Measurements from ENCODE around the gene KDM8.

Gene KDM8

DNA sequence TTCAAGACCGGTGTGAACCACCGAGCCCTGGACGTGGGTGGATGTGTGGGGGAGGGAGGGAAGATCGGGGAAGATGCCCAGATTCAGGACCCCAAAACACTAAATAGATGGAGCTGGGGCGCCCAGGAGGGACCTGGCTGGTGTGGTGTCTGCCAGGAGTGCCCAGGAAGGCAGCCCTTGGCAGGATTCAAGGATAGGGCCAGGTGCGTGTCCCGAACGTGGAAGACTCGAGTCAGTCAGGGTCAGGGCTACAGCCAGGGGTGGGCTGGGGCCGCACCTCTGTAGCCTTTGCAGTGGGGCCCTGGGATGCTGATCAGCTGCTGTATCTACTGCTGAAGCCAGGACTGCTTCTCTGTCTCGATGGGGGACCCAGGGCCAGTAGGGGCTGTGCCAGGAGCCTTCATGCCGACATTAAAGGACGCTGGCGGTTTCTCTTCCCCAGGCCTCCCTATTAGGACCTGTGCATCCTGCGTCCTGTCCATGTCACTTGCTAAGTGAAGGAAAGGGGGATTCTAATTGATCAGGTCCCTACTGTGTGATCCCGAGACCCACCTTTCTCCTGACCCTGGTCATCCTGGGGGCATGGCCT, 13.1 kb downstream of the KDM8 start:
- no peaks in the 10 kb centered on the region for H3K79me2 ChIP-seq (ENCODE audit: control insufficient read depth, insufficient read depth, low read length, unreplicated experiment)
- no peak overlapping the region for H2AFZ ChIP-seq (ENCODE audit: low read length, unreplicated experiment)
- no peaks in the 10 kb centered on the region for H3K4me1 ChIP-seq (ENCODE audit: control insufficient read depth, insufficient read depth, low read length, unreplicated experiment)
- no peaks in the 10 kb centered on the region for H3K36me3 ChIP-seq (ENCODE audit: insufficient read depth, low read length)
- no peak overlapping the region for H3K27ac ChIP-seq (ENCODE audit: low read depth, low read length)
- H3K4me3 ChIP-seq (ENCODE audit: low read depth, low read length): no peak overlapping the region
- H3K27me3 ChIP-seq (ENCODE audit: insufficient read depth, low read length): no peaks in the 10 kb centered on the region

DNA sequence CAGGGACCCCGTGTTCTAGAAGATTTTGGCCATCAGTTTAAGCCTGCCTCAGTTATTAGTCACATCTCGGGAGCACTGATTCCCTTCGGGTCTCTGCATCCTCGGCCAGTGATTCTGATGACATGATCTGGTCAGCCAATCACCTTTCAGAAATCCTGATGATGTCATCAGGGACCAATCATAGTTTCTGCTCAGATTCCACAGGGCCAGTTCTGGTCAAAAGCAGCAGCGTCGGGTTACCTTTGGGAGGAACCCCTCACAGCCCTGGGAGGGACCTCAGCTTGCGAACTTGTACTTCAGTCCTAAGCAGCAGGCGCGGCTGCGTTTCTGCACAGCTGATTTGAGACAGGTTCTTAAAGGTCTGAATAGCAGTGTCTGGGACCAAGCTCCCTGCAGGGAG, 13.9 kb downstream of the KDM8 start:
- Histone ChIP-seq H3K36me3 (ENCODE audit: insufficient read depth, low read length) (no peaks in the 10 kb centered on the region), H3K27ac (ENCODE audit: low read depth, low read length) (no peak overlapping the region), H3K4me1 (ENCODE audit: control insufficient read depth, insufficient read depth, low read length, unreplicated experiment) (peaks cover under 1% of the 10 kb centered on the region)

DNA sequence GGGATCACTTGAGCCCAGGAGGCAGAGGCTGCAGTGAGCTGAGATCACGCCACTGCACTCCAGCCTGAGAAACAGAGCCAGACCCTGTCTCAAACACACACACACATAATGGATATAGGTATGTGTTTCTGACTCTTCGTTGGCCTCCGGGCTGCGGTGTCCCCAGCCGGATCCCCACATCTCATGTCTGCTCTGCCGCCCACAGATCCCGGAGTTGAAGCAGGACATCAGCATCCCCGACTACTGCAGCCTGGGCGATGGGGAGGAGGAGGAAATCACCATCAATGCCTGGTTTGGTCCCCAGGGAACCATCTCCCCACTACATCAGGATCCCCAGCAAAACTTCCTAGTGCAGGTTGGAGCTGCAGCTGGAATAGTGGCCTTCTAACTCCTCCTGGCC, 15.4 kb downstream of the KDM8 start:
- H3K27me3 ChIP-seq (ENCODE audit: insufficient read depth, low read length): no peaks in the 10 kb centered on the region
- no peaks in the 10 kb centered on the region for H3K79me2 ChIP-seq (ENCODE audit: control insufficient read depth, insufficient read depth, low read length, unreplicated experiment)
- H2AFZ ChIP-seq (ENCODE audit: low read length, unreplicated experiment): no peak overlapping the region
- no peak overlapping the region for H3K4me3 ChIP-seq (ENCODE audit: low read depth, low read length)
- no peak overlapping the region for H3K27ac ChIP-seq (ENCODE audit: low read depth, low read length)
- peaks cover 10% of the 10 kb centered on the region for H3K4me1 ChIP-seq (ENCODE audit: control insufficient read depth, insufficient read depth, low read length, unreplicated experiment)
- H3K36me3 ChIP-seq (ENCODE audit: insufficient read depth, low read length): no peaks in the 10 kb centered on the region

More for the DNA sequence above, 13.9 kb downstream of the KDM8 start:
- Histone ChIP-seq H2AFZ (ENCODE audit: low read length, unreplicated experiment) (no peak overlapping the region), H3K27me3 (ENCODE audit: insufficient read depth, low read length) (no peaks in the 10 kb centered on the region), H3K79me2 (ENCODE audit: control insufficient read depth, insufficient read depth, low read length, unreplicated experiment) (no peaks in the 10 kb centered on the region), H3K4me3 (ENCODE audit: low read depth, low read length) (no peak overlapping the region)

DNA sequence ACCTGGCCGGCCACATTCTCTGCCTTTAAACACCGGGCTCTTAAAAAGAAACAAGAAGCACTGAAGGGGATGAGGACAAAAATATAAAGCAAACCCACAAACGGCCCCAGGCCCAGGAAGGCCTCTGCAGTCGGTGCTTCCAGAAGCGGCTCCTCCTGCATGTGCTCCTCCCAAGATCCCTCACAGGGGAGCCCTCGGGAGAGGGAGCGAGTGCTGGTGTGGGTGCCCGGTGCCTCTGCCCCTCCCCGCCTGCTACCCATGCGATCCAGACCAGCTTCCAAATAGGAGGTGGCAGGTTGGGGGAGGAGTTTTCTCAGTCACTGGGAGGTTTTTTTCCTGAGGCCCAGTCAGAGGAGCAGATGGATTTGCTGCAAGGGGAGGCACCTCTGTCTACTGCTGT, 15.8 kb downstream of the KDM8 start:
- no peak overlapping the region for H3K27ac ChIP-seq (ENCODE audit: low read depth, low read length)
- H2AFZ ChIP-seq (ENCODE audit: low read length, unreplicated experiment): no peak overlapping the region
- H3K27me3 ChIP-seq (ENCODE audit: insufficient read depth, low read length): no peaks in the 10 kb centered on the region
- H3K79me2 ChIP-seq (ENCODE audit: control insufficient read depth, insufficient read depth, low read length, unreplicated experiment): no peaks in the 10 kb centered on the region
- no peaks in the 10 kb centered on the region for H3K36me3 ChIP-seq (ENCODE audit: insufficient read depth, low read length)
- H3K4me3 ChIP-seq (ENCODE audit: low read depth, low read length): no peak overlapping the region
- peaks cover 10% of the 10 kb centered on the region for H3K4me1 ChIP-seq (ENCODE audit: control insufficient read depth, insufficient read depth, low read length, unreplicated experiment)

DNA sequence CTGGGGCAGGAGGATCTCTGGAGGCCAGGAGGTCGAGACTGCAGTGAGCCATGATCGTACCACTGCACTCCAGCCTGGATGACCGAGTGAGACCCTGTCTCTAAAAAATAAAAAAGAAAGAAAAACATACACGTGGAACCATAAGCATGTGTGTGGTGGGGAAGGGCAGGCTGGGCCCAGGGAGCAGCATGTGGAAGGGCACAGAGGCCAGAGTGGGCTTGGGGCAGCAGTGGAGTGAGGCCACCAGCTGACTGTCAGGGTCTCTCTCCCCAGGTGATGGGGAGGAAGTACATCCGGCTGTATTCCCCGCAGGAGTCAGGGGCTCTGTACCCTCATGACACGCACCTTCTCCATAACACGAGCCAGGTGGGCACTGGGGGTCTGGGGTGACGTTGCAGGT, 16.8 kb downstream of the KDM8 start:
- Histone ChIP-seq H3K27me3 (ENCODE audit: insufficient read depth, low read length) (no peaks in the 10 kb centered on the region), H3K36me3 (ENCODE audit: insufficient read depth, low read length) (no peaks in the 10 kb centered on the region), H2AFZ (ENCODE audit: low read length, unreplicated experiment) (no peak overlapping the region), H3K4me3 (ENCODE audit: low read depth, low read length) (no peak overlapping the region), H3K4me1 (ENCODE audit: control insufficient read depth, insufficient read depth, low read length, unreplicated experiment) (peaks cover 10% of the 10 kb centered on the region), H3K79me2 (ENCODE audit: control insufficient read depth, insufficient read depth, low read length, unreplicated experiment) (no peaks in the 10 kb centered on the region), H3K27ac (ENCODE audit: low read depth, low read length) (no peak overlapping the region)

DNA sequence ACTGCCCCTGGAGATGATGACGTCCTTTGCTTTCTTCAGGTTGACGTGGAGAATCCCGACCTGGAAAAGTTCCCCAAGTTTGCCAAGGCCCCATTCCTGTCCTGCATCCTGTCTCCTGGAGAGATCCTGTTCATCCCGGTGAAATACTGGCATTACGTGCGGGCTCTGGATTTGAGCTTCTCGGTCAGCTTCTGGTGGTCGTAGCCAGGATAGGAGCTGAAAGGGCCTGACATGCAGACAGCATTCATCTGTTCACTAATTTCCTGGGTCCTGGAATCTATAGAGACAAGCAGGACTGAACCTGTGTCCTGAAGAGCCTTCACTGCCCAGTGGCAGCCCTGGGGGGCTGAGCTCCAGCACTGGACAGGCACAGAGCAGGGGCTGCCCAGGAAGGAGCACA, 17.2 kb downstream of the KDM8 start:
- Histone ChIP-seq H3K27ac (ENCODE audit: low read depth, low read length) (no peak overlapping the region), H3K4me1 (ENCODE audit: control insufficient read depth, insufficient read depth, low read length, unreplicated experiment) (peaks cover 10% of the 10 kb centered on the region), H3K79me2 (ENCODE audit: control insufficient read depth, insufficient read depth, low read length, unreplicated experiment) (no peaks in the 10 kb centered on the region), H2AFZ (ENCODE audit: low read length, unreplicated experiment) (no peak overlapping the region), H3K27me3 (ENCODE audit: insufficient read depth, low read length) (no peaks in the 10 kb centered on the region), H3K4me3 (ENCODE audit: low read depth, low read length) (no peak overlapping the region), H3K36me3 (ENCODE audit: insufficient read depth, low read length) (no peaks in the 10 kb centered on the region)

DNA sequence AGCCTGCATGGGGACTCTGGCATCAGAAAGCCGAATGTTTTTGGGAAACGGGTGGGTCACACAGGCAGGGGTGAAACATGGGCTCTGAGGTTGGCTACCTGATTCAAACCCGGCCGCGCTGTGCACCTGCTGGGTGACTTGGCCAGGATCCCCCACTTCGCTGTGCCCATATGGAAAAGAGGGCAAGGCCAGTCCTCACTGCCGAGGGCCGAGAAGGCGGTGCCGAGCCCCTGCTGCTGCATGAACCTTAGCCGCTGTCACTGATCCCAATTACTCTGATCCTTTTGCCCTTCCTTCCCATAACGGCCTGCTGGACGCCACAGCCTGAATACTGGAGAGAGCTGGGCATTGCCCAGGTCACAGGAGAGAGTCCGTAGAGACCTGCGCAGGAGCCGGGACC, 17.7 kb downstream of the KDM8 start:
- no peak overlapping the region for H3K27ac ChIP-seq (ENCODE audit: low read depth, low read length)
- no peaks in the 10 kb centered on the region for H3K79me2 ChIP-seq (ENCODE audit: control insufficient read depth, insufficient read depth, low read length, unreplicated experiment)
- no peak overlapping the region for H3K4me3 ChIP-seq (ENCODE audit: low read depth, low read length)
- H3K36me3 ChIP-seq (ENCODE audit: insufficient read depth, low read length): no peaks in the 10 kb centered on the region
- H2AFZ ChIP-seq (ENCODE audit: low read length, unreplicated experiment): no peak overlapping the region
- H3K4me1 ChIP-seq (ENCODE audit: control insufficient read depth, insufficient read depth, low read length, unreplicated experiment): peaks cover 10% of the 10 kb centered on the region
- no peaks in the 10 kb centered on the region for H3K27me3 ChIP-seq (ENCODE audit: insufficient read depth, low read length)

DNA sequence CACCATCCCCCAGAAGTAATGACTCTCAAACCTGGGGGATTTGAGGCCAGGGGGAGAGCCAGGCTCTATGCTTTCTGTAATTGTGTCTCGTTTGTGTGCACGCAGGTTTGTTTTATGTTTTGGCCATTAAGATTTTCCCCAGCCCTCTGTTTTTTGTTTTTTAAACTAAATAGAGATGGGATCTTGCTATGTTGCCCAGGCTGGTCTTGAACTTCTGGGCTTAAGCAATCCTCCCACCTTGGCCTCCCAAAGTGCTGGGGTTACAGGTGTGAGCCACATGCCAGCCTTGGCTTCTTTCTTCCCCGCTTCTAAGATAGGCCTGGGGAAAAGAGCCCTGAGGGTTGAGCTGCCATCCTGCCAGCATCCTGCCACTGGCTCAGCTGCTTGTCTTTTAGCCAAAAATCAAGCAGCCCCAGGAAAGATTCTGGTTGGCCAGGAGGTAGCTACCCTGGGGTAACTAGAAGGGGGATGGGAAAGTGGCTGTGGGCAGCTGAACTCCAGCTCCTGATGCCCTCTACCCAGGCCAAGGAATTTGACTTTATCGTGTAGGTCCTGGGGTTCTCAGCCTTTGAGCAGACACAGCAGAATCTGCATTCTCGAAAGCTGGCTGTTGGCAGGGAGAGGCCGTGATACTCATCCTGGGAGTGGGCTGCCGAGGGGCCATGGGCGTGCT, 18.4 kb downstream of the KDM8 start:
- H3K27ac ChIP-seq (ENCODE audit: low read depth, low read length): no peak overlapping the region
- H3K27me3 ChIP-seq (ENCODE audit: insufficient read depth, low read length): no peaks in the 10 kb centered on the region
- no peak overlapping the region for H2AFZ ChIP-seq (ENCODE audit: low read length, unreplicated experiment)
- no peaks in the 10 kb centered on the region for H3K79me2 ChIP-seq (ENCODE audit: control insufficient read depth, insufficient read depth, low read length, unreplicated experiment)
- peaks cover 10% of the 10 kb centered on the region for H3K4me1 ChIP-seq (ENCODE audit: control insufficient read depth, insufficient read depth, low read length, unreplicated experiment)
- no peak overlapping the region for H3K4me3 ChIP-seq (ENCODE audit: low read depth, low read length)
- no peaks in the 10 kb centered on the region for H3K36me3 ChIP-seq (ENCODE audit: insufficient read depth, low read length)

DNA sequence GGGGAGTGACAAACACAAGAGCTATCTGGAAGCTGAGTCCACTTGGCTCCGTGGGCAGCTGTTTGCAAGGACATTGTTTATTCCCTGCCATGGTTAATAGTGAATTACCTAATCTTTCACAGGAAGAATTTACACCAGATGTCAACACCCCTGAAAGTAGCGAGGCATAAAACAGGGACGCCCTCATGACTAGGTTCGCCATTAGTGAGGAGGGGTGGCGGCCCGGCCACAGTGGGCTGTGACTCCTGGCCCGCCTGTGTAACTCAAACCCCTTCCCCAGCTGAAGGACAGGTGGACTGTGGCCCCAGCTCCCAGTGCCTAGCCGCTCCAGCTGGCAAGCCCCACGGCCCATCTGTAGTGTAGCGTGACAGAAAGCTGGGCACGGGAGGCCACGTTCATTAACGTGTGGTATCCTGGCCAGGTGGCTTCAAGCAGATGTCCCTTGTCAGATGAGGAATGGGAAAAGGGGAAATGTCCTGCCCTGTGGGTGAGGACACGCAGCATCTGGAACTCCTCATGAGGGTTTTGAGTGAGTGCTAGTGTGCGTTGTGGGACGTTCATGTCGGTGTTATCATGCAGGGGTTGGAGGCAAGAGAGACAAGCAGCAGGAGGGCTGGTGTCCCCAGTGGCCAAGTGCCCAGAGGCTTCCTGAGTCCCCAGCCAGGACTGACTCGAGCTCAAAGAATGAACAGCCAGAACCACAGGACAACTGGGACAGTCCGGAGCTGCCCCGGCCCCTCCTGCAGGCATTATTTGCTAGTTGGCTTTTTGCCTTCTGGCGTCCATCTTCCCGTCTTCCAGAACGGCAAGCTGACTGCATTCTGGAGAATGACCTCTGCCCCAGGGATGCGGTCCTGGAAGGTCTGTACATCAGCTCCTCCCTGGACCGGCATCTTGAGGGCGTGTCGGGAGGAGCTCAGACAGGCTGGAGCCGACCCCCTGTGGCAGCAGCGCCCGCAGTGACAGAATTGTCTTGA, 19.2 kb downstream of the KDM8 start:
- H3K27ac ChIP-seq (ENCODE audit: low read depth, low read length): no peak overlapping the region
- H3K4me3 ChIP-seq (ENCODE audit: low read depth, low read length): no peak overlapping the region
- H3K27me3 ChIP-seq (ENCODE audit: insufficient read depth, low read length): no peaks in the 10 kb centered on the region
- H3K4me1 ChIP-seq (ENCODE audit: control insufficient read depth, insufficient read depth, low read length, unreplicated experiment): peaks cover 10% of the 10 kb centered on the region
- H2AFZ ChIP-seq (ENCODE audit: low read length, unreplicated experiment): no peak overlapping the region
- no peaks in the 10 kb centered on the region for H3K79me2 ChIP-seq (ENCODE audit: control insufficient read depth, insufficient read depth, low read length, unreplicated experiment)
- no peaks in the 10 kb centered on the region for H3K36me3 ChIP-seq (ENCODE audit: insufficient read depth, low read length)

DNA sequence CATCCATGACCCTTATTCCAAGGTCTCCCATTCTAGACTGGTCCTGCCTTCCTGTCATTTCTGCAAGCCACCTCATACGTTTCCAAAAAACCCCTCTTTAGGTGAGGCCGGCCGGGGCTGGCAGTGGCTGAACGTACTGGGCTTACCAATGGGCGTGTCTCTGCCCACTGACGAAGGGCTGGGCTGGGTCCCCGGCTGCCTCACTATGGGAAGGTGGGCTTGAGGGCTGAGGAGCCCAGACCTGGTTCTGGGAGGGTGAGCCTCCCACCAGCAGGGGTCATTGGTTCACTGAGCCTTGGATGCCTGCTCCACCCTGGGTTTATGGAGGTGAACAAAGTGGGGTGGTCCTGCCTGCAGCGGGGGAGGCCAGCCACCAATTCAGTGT, 19.9 kb downstream of the KDM8 start:
- Histone ChIP-seq H3K4me1 (ENCODE audit: control insufficient read depth, insufficient read depth, low read length, unreplicated experiment) (peaks cover 10% of the 10 kb centered on the region), H3K79me2 (ENCODE audit: control insufficient read depth, insufficient read depth, low read length, unreplicated experiment) (no peaks in the 10 kb centered on the region), H3K4me3 (ENCODE audit: low read depth, low read length) (no peak overlapping the region), H2AFZ (ENCODE audit: low read length, unreplicated experiment) (no peak overlapping the region), H3K36me3 (ENCODE audit: insufficient read depth, low read length) (no peaks in the 10 kb centered on the region), H3K27me3 (ENCODE audit: insufficient read depth, low read length) (no peaks in the 10 kb centered on the region), H3K27ac (ENCODE audit: low read depth, low read length) (no peak overlapping the region)

Data from ACC112 (cell line).